GM13977 (cell line): ENCODE results near the gene MED16.

ENCODE experiments used
- DNase-seq: peaks from one replicate; pipeline ENCODE4 v3.0.0; 2012; ENCODE audit warnings: low spot score
- CTCF ChIP-seq: IDR thresholded peaks from 2 replicates; pipeline ENCODE4 v1.5.1; 2012; ENCODE audit warnings: mild to moderate bottlenecking, control low read depth; ENCODE audit not compliant: insufficient read depth; ENCODE audit errors: extremely low read depth, missing control alignments
- in situ Hi-C: fragments of 300-500 bp; cut with MboI; formaldehyde crosslinking; loops from one replicate; pipeline ENCODE4 v1.12.0; 2022; ENCODE audit warnings: low sequenced_read_pairs, low pct_unique_long_range_greater_than_20kb, mixed read lengths, inconsistent platforms; ENCODE audit not compliant: unreplicated experiment

Gene MED16

GRCh38 chr19:888581-889385 is 4.2 kb downstream of the MED16 start:
- in situ Hi-C loops: no loop called here
- TF ChIP-seq CTCF: no peak
- DNase-seq: no peak

DNA sequence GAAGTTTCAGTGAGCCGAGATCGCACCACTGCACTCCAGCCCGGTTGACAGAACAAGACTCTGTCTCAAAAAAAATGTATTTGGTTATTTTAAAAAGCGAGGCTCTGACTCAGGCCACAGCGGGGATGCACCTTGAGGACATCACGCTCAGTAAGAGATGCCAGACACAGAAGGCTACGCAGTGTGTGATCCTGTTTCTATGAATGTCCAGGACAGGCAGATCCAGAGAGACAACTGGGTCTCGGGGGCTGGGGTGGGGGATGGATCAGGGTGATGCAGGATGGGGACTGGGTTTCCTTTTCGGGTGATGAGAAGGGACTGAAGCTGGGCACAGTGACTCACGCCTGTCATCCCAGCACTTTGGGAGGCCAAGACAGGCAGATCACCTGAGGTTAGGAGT is 5.4 kb downstream of the MED16 start:
- DNase-seq: no peak
- in situ Hi-C loops: no loop called here
- TF ChIP-seq CTCF: no peak

DNA sequence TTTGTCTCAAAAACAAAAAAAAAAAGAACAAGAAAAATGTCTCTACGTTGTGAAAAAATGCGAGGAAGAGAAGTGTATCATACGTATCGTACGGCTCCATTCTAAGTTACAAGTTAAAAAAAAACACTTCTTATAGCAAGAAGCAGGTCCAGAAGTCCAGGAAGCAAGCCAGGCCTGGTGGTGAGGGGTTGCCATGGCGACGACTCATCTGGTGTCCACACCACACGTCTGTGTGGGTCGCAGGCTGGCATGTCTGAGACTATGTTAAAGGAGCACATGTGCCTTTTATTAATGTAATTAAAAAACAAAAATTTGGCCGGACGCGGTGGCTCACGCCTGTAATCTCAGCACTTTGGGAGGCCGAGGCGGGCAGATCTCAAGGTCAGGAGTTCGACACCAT is 5.9 kb downstream of the MED16 start:
- in situ Hi-C loops: no loop called here
- no peak for DNase-seq
- no peak for TF ChIP-seq CTCF

DNA sequence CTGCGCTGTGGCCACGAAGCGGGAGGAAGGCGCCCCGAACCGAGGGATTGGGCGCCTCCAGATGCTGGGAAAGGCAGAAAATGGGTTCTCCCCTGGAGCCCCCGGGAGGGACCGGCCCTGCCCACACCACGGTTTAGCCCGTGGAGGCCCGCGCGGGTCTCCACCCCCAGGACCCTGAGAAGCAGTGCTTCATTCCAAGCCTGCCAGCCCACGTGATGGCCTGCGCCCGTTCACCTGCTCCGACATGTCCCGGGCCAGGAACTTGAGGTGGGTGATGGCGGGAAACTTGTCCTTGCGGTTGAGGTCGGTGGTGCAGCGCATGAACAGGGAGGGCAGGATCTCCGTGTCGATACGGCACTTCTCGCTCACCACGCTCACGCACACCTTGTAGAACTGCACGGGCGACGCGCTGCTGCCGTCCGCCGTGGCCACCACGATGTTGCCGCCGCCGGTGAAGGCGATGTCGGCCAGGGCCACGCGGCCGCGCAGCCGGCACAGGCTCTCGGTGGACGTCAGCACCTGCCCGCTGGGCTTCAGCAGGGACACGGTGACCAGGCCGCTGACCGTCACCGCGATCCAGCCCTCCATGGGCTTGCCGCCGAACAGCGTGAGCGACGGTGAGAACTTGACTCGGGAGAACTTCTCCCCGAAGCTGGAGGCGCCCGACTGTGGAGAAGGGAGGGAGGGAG is 7.3 kb downstream of the MED16 start:
- no peak for TF ChIP-seq CTCF
- no peak for DNase-seq
- in situ Hi-C loops: no loop called here

- TF ChIP-seq CTCF: no peak
- no peak for DNase-seq
- in situ Hi-C loops: no loop called here
These were observed 8.4 kb downstream of the MED16 start for GRCh38 chr19:884420-885211.

DNA sequence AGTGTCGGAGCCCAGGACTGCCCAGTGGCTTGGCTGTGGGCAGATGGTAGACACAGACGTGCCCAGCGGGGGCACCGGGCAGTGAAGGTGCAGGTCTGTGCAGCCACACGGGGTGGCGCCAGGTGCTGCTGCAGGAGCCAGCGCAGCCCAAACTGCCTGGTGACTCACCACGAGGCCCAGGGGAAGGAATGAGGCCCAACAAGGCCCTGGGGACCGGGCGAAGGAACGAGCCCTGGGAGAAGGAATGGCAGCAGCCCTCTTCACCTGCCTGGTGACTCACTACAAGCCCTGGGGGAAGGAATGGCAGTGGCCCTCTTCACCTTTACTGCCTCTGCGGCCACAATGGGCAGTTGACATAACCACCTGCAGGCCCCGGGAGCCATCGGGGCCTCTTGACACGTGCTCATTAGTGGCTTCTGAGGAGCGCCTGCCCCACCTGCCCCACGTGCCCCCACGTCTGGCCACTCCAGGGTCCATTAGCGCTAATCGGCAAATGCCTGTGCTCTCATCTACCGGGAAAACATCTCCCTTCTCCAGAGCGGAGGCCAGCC is 9.3 kb downstream of the MED16 start:
- no peak for DNase-seq
- TF ChIP-seq CTCF: no peak
- in situ Hi-C loops: no loop called here
